HG02610 (cell line): Measurements from ENCODE around the gene ECSCR.
"Not testable (repeated sequence)": the region's sequence is repeated elsewhere in the genome, so short reads cannot be mapped to it uniquely, and the experiment has no call there.

Experiments
- ATAC-seq: cut with Tn5 transposase; IDR thresholded peaks from one replicate; pipeline ENCODE4 v1.9.1; 2021; ENCODE audit warnings: mild to moderate bottlenecking, moderate library complexity; ENCODE audit not compliant: unreplicated experiment

Gene ECSCR

GRCh38 chr5:139462586-139463276, at the start of gene ECSCR:
Gene ECSCR (minus strand): TSS chr5:139462743. CDS start chr5:139462670, 73 bp downstream.
- ATAC-seq: no peak

- not testable (repeated sequence) for ATAC-seq
Observed at GRCh38 chr5:139504722-139505121, 42.2 kb upstream of the ECSCR start.

- not testable (repeated sequence) for ATAC-seq
Observed at GRCh38 chr5:139503879-139504278, 41.3 kb upstream of the ECSCR start.

GRCh38 chr5:139503036-139503817, 40.7 kb upstream of the ECSCR start:
- ATAC-seq: not testable (repeated sequence)

- no peak for ATAC-seq
Observed at GRCh38 chr5:139501381-139501780, 38.8 kb upstream of the ECSCR start.

- ATAC-seq: no peak
Observed at GRCh38 chr5:139495638-139496435, 33.3 kb upstream of the ECSCR start.

- no peak for ATAC-seq
Observed at GRCh38 chr5:139494832-139495231, 32.3 kb upstream of the ECSCR start.

- no peak for ATAC-seq
Observed at GRCh38 chr5:139494256-139494655, 31.7 kb upstream of the ECSCR start.

- no peak for ATAC-seq
Observed at GRCh38 chr5:139492700-139493192, 30.2 kb upstream of the ECSCR start.

GRCh38 chr5:139488260-139488659, 25.7 kb upstream of the ECSCR start:
- ATAC-seq: no peak

- ATAC-seq: no peak
Observed at GRCh38 chr5:139486201-139486600, 23.7 kb upstream of the ECSCR start.

GRCh38 chr5:139482890-139483208, 20.3 kb upstream of the ECSCR start:
- ATAC-seq: not testable (repeated sequence)

- peak; percentile 48 for ATAC-seq
Observed at GRCh38 chr5:139482050-139482889, 19.7 kb upstream of the ECSCR start, which contains the start of gene STING1. Gene STING1 (minus strand): TSS chr5:139482758. CDS start chr5:139481704, 1,054 bp downstream.

GRCh38 chr5:139481580-139482049, 19.1 kb upstream of the ECSCR start:
- peak; percentile 30 for ATAC-seq

GRCh38 chr5:139481122-139481533, 18.6 kb upstream of the ECSCR start:
- ATAC-seq: peak; percentile 11

GRCh38 chr5:139479729-139480128, 17.2 kb upstream of the ECSCR start:
- ATAC-seq: not testable (repeated sequence)

GRCh38 chr5:139478657-139479423, 16.3 kb upstream of the ECSCR start:
- not testable (repeated sequence) for ATAC-seq

- ATAC-seq: no peak
Observed at GRCh38 chr5:139475865-139476617, 13.5 kb upstream of the ECSCR start.
